ACC112 (cell line): ENCODE data around the gene CDKN2D.
"Not testable (repeated sequence)": the region's sequence is repeated elsewhere in the genome, so short reads cannot be mapped to it uniquely, and the experiment has no call there.

Experiments
- H2AFZ ChIP-seq: fragments of 200-600 bp; sonication (generic); one replicate; pipeline ENCODE4 v1.6.0; 2017; ENCODE audit warnings: antibody characterized with exemption, low read length; ENCODE audit not compliant: unreplicated experiment
- H3K27ac ChIP-seq: fragments of 200-600 bp; sonication (generic); 2 replicates; pipeline ENCODE4 v1.5.1; 2014; ENCODE audit warnings: low read depth, mild to moderate bottlenecking, antibody characterized with exemption, low read length, moderate library complexity
- H3K27me3 ChIP-seq: fragments of 200-600 bp; sonication (generic); 2 replicates; pipeline ENCODE4 v1.6.1; 2014; ENCODE audit warnings: mild to moderate bottlenecking, antibody characterized with exemption, low read length, moderate library complexity, mixed read lengths; ENCODE audit not compliant: insufficient read depth
- H3K36me3 ChIP-seq: fragments of 200-600 bp; sonication (generic); 2 replicates; pipeline ENCODE4 v1.6.1; 2016; ENCODE audit warnings: mild to moderate bottlenecking, antibody characterized with exemption, low read length, moderate library complexity, mixed read lengths; ENCODE audit not compliant: insufficient read depth
- H3K4me1 ChIP-seq: fragments of 200-600 bp; sonication (generic); one replicate; pipeline ENCODE4 v1.6.1; 2016; ENCODE audit warnings: low read length, mixed read lengths; ENCODE audit not compliant: insufficient read depth, unreplicated experiment, control insufficient read depth
- H3K4me3 ChIP-seq: fragments of 200-600 bp; sonication (generic); 2 replicates; pipeline ENCODE4 v1.5.1; 2014; ENCODE audit warnings: mild to moderate bottlenecking, low read depth, low read length
- H3K79me2 ChIP-seq: fragments of 200-600 bp; sonication (generic); one replicate; pipeline ENCODE4 v1.6.0; 2016; ENCODE audit warnings: low read length; ENCODE audit not compliant: control insufficient read depth, unreplicated experiment, insufficient read depth

Gene CDKN2D

DNA sequence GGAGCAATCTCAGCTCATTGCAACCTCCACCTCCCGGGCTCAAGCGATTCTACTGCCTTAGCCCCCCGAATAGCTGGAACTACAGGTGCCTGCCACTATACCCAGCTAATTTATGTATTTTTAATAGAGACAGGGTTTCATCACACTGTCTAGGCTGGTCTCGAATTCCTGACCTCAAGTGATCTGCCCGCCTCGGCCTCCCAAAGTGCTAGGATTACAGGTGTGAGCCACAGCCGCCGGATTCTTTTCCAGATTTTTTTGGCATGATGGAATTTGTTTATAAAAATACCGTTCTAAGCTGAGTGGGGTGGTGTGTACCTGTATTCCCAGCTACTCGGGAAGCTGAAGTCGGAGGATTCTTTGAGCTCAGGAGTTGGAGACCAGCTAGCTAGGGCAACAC lies 31.1 kb downstream of the CDKN2D start:
- Histone ChIP-seq H3K27ac (no peak overlapping the region), H3K27me3 (no peaks in the 10 kb centered on the region), H3K79me2 (no peaks in the 10 kb centered on the region), H3K36me3 (no peaks in the 10 kb centered on the region), H2AFZ (no peak overlapping the region), H3K4me3 (no peak overlapping the region), H3K4me1 (no peaks in the 10 kb centered on the region)

DNA sequence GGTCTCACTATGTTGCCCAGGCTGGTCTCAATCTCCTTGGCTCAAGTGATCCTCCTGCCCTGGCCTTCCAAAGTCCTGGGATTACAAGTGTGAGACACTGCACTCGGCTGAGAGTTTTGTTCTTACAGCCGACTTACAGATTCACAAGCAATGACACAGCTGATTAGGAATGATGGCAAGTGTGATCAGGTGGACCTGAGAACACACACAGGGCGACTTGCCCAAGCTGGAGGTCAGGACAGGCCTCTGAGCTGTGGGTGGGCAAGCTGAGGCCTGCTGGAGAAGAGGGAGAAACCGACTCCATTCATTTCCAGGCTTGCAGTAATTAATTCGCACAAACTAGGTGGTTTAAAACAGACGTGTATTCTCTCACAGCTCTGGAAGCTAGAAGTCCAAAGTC lies 33.2 kb downstream of the CDKN2D start:
- no peak overlapping the region for H2AFZ ChIP-seq
- H3K27ac ChIP-seq: no peak overlapping the region
- H3K79me2 ChIP-seq: no peaks in the 10 kb centered on the region
- no peaks in the 10 kb centered on the region for H3K4me1 ChIP-seq
- no peaks in the 10 kb centered on the region for H3K27me3 ChIP-seq
- H3K36me3 ChIP-seq: no peaks in the 10 kb centered on the region
- no peak overlapping the region for H3K4me3 ChIP-seq

DNA sequence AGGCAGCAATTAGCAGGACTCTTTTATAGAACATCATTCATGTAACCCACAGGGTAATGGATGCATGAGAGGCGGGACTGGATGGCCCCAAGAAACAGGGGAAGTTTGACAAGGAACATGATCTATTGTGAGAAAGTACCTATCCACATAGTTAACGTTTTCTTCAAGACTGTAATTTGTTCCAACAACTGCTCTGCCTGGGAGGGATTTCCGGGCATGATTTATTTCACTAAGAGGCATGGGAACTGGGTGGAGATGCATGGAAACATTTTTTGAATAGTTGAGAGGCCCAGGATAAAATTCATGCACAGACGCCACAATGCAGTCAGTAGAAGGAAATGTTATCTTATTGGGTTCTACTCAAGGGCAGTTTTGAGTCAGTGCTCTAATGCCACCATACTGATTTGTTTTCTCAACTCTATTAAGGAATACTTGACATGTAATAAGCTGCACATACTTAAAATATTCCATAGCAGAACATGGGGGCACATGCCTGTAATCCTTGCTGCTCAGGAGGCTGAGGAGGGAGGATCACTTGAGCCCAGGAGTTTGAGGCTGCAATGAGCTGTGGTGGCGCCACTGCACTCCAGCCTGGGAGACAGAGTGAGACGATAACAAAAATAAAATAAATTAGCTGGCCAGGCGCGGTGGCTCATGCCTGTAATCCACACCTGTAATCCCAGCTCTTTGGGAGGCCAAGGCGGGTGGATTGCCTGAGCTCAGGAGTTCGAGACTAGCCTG lies 35.0 kb downstream of the CDKN2D start:
- Histone ChIP-seq H3K4me3 (no peak overlapping the region), H3K4me1 (no peaks in the 10 kb centered on the region), H3K27me3 (no peaks in the 10 kb centered on the region), H3K36me3 (no peaks in the 10 kb centered on the region), H3K27ac (peak overlapping the region; percentile 55), H3K79me2 (no peaks in the 10 kb centered on the region), H2AFZ (no peak overlapping the region)

DNA sequence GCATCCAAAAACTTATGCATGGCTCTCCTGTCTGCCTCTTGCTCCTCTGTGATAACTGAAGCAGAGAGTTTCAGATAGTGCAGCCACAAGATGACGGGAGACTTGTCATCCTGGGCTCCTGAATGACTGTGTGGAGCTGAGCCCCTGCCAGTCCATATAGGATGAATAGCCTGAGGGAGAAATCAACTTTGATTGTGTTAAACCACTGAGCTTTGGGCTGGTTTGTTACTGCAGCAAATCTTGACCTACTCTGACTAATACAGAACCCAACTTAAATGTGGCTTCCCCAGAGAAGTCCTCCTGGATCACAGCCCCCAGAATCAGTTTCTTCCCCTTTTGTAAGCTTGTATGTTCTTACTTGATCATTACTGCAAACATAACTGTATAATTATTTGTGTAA lies 36.3 kb downstream of the CDKN2D start:
- Histone ChIP-seq H3K79me2 (no peaks in the 10 kb centered on the region), H3K4me3 (no peak overlapping the region), H3K27ac (no peak overlapping the region), H3K27me3 (no peaks in the 10 kb centered on the region), H2AFZ (no peak overlapping the region), H3K36me3 (no peaks in the 10 kb centered on the region), H3K4me1 (no peaks in the 10 kb centered on the region)

DNA sequence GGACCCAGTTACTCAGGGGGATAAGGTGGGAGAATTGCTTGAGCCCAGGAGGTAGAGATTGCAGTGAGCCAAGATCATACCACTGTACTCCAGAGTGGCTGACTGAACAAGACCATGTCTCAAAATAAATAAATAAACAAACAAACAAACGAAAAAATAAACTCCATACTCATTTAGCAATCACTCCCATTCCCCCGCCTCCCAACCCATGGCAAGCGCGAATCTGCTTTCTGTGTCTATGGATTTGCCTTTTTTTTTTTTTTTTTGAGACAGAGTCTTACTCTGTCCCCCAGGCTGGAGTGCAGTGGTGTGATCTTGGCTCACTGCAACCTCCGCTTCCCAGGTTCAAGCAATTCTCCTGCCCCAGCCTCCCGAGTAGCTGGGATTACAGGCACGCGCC lies 41.9 kb downstream of the CDKN2D start:
- H3K27me3 ChIP-seq, H3K4me3 ChIP-seq, H3K27ac ChIP-seq, H3K79me2 ChIP-seq, H2AFZ ChIP-seq, H3K36me3 ChIP-seq, H3K4me1 ChIP-seq: not testable (repeated sequence)

DNA sequence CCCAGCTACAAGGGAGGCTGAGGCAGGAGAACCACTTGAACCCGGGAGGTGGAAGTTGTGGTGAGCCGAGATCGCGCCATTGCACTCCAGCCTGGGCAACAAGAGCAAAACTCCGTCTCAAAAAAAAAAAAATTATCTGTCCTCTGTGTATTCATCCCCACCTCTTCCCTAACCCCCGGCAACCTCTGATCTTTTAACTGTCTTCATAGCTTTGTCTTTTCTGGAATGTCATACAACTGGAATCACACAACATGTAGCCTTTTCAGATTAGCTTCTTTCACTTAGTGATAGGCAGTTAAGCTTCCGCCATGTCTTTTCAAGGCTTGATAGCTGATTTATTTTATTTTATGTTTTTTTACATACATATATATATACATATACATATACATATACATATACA lies 43.1 kb downstream of the CDKN2D start:
- no peaks in the 10 kb centered on the region for H3K27me3 ChIP-seq
- no peaks in the 10 kb centered on the region for H3K79me2 ChIP-seq
- no peaks in the 10 kb centered on the region for H3K36me3 ChIP-seq
- no peaks in the 10 kb centered on the region for H3K4me1 ChIP-seq
- no peak overlapping the region for H3K27ac ChIP-seq
- no peak overlapping the region for H3K4me3 ChIP-seq
- no peak overlapping the region for H2AFZ ChIP-seq

DNA sequence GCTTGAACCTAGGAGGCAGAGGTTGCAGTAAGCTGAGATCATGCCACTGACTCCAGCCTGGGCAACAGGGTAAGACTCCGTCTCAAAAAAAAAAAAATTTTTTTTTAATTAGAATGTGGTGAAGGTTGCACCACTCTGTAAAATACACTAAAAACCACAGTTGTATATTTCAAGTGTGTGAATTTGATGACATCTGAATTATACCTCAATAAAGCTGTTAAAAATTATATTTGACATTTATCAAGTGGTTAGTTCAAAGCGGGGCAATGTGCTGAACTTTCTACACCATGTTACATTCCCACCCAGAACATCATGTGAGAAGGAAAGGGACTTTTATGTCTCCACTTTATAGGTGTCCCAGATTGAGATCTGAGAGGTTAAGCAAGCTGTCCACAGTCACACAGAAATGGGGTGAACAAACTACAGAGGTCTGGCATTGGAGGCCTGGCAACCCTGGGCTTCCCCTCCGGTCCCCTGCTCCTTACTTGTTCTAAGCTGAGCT lies 45.6 kb downstream of the CDKN2D start:
- H3K4me1 ChIP-seq: peaks cover 6% of the 10 kb centered on the region
- no peaks in the 10 kb centered on the region for H3K36me3 ChIP-seq
- H3K4me3 ChIP-seq: no peak overlapping the region
- no peaks in the 10 kb centered on the region for H3K79me2 ChIP-seq
- no peaks in the 10 kb centered on the region for H3K27me3 ChIP-seq
- no peak overlapping the region for H3K27ac ChIP-seq
- H2AFZ ChIP-seq: no peak overlapping the region

DNA sequence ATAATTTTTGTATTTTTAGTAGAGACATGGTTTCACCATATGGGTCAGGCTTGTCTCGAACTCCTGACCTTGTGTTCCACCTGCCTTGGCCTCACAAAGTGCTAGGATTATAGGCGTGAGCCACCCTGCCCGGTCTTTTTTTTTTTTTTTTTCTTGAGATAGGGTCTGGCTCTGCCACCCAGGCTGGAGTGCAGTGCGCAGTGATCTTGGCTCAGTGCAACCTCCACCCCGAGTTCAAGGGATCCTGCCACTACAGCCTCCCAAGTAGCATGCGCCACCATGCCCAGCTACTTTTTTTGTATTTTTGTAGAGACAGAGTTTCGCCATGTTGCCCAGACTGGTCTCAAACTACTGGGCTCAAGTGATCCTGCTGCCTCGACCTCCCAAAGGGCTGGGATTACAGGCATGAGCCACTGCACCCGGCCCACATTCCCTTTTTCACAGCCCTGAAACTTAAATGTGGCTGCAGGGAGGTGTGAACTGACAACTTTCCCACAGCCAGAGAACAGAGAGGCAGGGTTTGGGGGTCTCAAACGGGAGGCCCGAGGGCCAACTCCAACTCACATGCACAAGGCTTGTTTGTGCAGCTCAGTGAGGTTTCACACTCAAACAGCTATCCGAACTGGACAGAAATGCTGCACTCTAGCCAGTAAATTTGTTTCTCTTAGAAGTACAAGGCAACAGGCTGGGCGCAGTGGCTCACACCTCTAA lies 47.2 kb downstream of the CDKN2D start:
- H3K4me3 ChIP-seq: no peak overlapping the region

DNA sequence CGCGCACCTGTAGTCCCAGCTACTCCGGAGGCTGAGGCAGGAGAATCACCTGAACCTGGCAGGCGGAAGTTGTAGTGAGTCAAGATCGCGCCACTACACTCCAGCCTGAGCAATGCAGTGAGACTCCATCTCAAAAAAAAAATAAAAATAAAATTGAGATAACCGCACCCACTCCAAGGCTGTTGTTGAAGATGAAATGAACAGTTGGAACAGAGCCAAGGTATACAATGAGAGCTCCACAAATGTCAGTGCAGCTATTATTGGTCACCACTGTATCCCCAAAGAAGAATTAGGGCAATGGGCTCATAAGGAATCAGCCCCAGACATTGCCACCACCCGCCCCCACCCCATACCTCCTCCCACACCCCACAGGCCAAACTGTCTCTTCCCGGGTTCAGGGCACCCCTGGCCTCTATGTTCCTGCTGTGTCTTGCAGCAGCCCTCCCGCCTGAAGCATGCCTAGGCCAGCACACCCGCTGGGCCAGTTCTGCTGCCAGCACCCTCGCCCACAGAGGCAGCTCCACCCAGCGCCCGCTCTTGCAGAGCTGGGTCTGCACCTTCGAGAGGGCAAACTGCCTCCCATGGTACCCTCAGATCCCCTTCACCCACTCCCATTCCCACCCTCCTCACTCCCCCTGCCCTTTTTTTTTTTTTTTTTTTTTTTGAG lies 48.0 kb downstream of the CDKN2D start:
- Histone ChIP-seq H3K4me1 (peaks cover 11% of the 10 kb centered on the region), H3K4me3 (no peak overlapping the region), H2AFZ (no peak overlapping the region), H3K27ac (no peak overlapping the region), H3K79me2 (no peaks in the 10 kb centered on the region), H3K27me3 (no peaks in the 10 kb centered on the region), H3K36me3 (no peaks in the 10 kb centered on the region)

More for the DNA sequence above, 47.2 kb downstream of the CDKN2D start:
- no peak overlapping the region for H3K27ac ChIP-seq
- no peaks in the 10 kb centered on the region for H3K36me3 ChIP-seq
- H3K79me2 ChIP-seq: no peaks in the 10 kb centered on the region
- H2AFZ ChIP-seq: no peak overlapping the region
- no peaks in the 10 kb centered on the region for H3K27me3 ChIP-seq
- peaks cover 10% of the 10 kb centered on the region for H3K4me1 ChIP-seq

DNA sequence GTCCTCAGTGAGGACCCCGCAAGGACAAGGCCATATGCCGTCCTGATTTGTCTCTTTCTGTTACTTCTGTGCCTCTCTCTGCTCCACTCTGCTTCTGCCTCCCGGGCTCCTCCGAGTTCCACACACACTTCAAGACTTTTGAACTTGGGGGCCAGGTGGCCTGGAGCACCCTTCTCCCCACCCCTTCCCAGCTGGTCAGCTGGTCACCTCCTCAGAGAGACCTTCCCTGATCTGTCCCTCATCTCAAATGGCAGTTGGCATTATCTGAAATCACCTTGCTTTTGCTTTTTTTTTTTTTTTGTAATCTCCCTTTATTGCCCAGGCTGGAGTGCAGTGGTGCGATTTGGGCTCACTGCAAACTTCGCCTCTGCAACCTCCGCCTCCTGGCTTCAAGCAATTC lies 49.4 kb downstream of the CDKN2D start:
- Histone ChIP-seq H3K4me3 (no peak overlapping the region), H3K79me2 (no peaks in the 10 kb centered on the region), H3K27ac (no peak overlapping the region), H3K4me1 (peaks cover 11% of the 10 kb centered on the region), H3K27me3 (no peaks in the 10 kb centered on the region), H2AFZ (no peak overlapping the region), H3K36me3 (no peaks in the 10 kb centered on the region)
